Breast epithelium (tissue), 3 donors: ENCODE data around the gene ZNF575.

ENCODE experiments used
- POLR2A ChIP-seq: fragments of 450-650 bp; IDR thresholded peaks from one replicate; pipeline ENCODE4 v1.6.1; 2016; ENCODE audit warnings: antibody characterized with exemption, mild to moderate bottlenecking, moderate library complexity
- POLR2AphosphoS5 ChIP-seq, 3 donors: sonication (generic); formaldehyde crosslinking; IDR thresholded peaks; one replicate each; pipeline ENCODE4 v1.6.1; 2017; ENCODE audit warnings: antibody characterized with exemption in 3 of 3
- TF ChIP-seq, protein P1 (sequence below), 3 donors: fragments of 450-650 bp; IDR thresholded peaks; one replicate each; pipeline ENCODE4 v1.5.1; 2016 to 2017; ENCODE audit warnings: antibody characterized with exemption in 3 of 3, mild to moderate bottlenecking in 3 of 3, moderate library complexity in 3 of 3

GRCh38 chr19:43502419-43502976, 30.5 kb upstream of the ZNF575 start:
- TF ChIP-seq, protein P1, sequence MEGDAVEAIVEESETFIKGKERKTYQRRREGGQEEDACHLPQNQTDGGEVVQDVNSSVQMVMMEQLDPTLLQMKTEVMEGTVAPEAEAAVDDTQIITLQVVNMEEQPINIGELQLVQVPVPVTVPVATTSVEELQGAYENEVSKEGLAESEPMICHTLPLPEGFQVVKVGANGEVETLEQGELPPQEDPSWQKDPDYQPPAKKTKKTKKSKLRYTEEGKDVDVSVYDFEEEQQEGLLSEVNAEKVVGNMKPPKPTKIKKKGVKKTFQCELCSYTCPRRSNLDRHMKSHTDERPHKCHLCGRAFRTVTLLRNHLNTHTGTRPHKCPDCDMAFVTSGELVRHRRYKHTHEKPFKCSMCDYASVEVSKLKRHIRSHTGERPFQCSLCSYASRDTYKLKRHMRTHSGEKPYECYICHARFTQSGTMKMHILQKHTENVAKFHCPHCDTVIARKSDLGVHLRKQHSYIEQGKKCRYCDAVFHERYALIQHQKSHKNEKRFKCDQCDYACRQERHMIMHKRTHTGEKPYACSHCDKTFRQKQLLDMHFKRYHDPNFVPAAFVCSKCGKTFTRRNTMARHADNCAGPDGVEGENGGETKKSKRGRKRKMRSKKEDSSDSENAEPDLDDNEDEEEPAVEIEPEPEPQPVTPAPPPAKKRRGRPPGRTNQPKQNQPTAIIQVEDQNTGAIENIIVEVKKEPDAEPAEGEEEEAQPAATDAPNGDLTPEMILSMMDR (IDR thresholded peaks at IDR 0.05): no peak
- TF ChIP-seq POLR2AphosphoS5 (IDR thresholded peaks at IDR 0.05) (no peak), POLR2A (no peak)
